Fibroblast of lung (primary cell): ENCODE measurements around the gene FAM161B. TPM values are rescaled to one million over a fixed set of nuclear protein-coding genes. Genes with fewer than 3 reads are reported as not detected.
"Not testable (repeated sequence)": the region's sequence is repeated elsewhere in the genome, so short reads cannot be mapped to it uniquely, and the experiment has no call there.

Experiments
- DNase-seq, 2 donors: peaks; one replicate each; pipeline versions ENCODE4 v3.0.0 to v3.0.0-alpha.2; 2010; ENCODE audit warnings: low read depth in 2 of 2
- H2AFZ ChIP-seq: 2 replicates; pipeline ENCODE4 v1.5.1; 2012; ENCODE audit warnings: low read length, control low read depth, inconsistent platforms
- H3K27ac ChIP-seq: 2 replicates; pipeline ENCODE4 v1.5.1; 2011; ENCODE audit warnings: low read length, control low read depth; ENCODE audit not compliant: insufficient read depth
- H3K27me3 ChIP-seq: 2 replicates; pipeline ENCODE4 v1.5.1; 2011; ENCODE audit warnings: mild to moderate bottlenecking, low read length; ENCODE audit not compliant: control insufficient read depth, insufficient read depth
- H3K36me3 ChIP-seq: 2 replicates; pipeline ENCODE4 v1.5.1; 2011; ENCODE audit warnings: low read length; ENCODE audit not compliant: control insufficient read depth, insufficient read depth
- H3K4me1 ChIP-seq: 2 replicates; pipeline ENCODE4 v1.5.1; 2011; ENCODE audit warnings: low read length; ENCODE audit not compliant: control insufficient read depth, insufficient read depth; ENCODE audit errors: extremely low read depth
- H3K4me2 ChIP-seq: 2 replicates; pipeline ENCODE4 v1.5.1; 2011; ENCODE audit warnings: low read length, control low read depth; ENCODE audit not compliant: insufficient read depth; ENCODE audit errors: extremely low read depth
- H3K4me3 ChIP-seq, 4 experiments: fragments of 200-600 bp in 1 of 4; sonication (generic) in 1 of 4; replicated peaks in 1 of 4; 2 replicates each; pipeline ENCODE4 v1.5.1; 2011 to 2016; ENCODE audit warnings: low read length in 4 of 4, low read depth in 3 of 4, mild to moderate bottlenecking in 3 of 4, control low read depth in 2 of 4, inconsistent platforms in 1 of 4, mixed read lengths in 1 of 4; ENCODE audit not compliant: insufficient read depth in 1 of 4; ENCODE audit errors: control extremely low read depth in 1 of 4
- H3K79me2 ChIP-seq: 2 replicates; pipeline ENCODE4 v1.5.1; 2012; ENCODE audit warnings: mild to moderate bottlenecking, low read length, inconsistent platforms; ENCODE audit not compliant: control insufficient read depth, insufficient read depth
- H3K9ac ChIP-seq: 2 replicates; pipeline ENCODE4 v1.5.1; 2011; ENCODE audit warnings: mild to moderate bottlenecking, low read length, control low read depth; ENCODE audit not compliant: insufficient read depth
- H3K9me3 ChIP-seq: 2 replicates; pipeline ENCODE4 v1.5.1; 2012; ENCODE audit warnings: low read depth, low read length; ENCODE audit not compliant: control insufficient read depth, insufficient read depth
- H4K20me1 ChIP-seq: 2 replicates; pipeline ENCODE4 v1.5.1; 2011; ENCODE audit warnings: low read length; ENCODE audit not compliant: control insufficient read depth, insufficient read depth; ENCODE audit errors: extremely low read depth
- CTCF ChIP-seq, 2 donors: IDR thresholded peaks in 1 of 2; conservative IDR thresholded peaks in 1 of 2; 1 replicate in 1 of 2; 2 replicates in 1 of 2; pipeline ENCODE4 v1.5.1; 2011 to 2012; ENCODE audit warnings: low read length in 2 of 2, control low read depth in 1 of 2, inconsistent platforms in 1 of 2, low read depth in 1 of 2, mild to moderate bottlenecking in 1 of 2
- EZH2 ChIP-seq: IDR thresholded peaks from 2 replicates; pipeline ENCODE4 v1.5.1; 2012; ENCODE audit warnings: low read length, control low read depth, mild to moderate bottlenecking; ENCODE audit errors: missing control alignments
- polyA plus RNA-seq, 2 donors: library from polyadenylated mRNA; depleted of rRNA in 1 of 2; stranded (reverse) in 1 of 2; unstranded in 1 of 2; fragments of >200 nt; gene quantifications; 2 replicates each; pipeline ENCODE4 v1.2.1, GENCODE V29; 2011 to 2012; ENCODE audit warnings: missing spikeins in 1 of 2
- total RNA-seq: library from RNA; depleted of rRNA; stranded (reverse); fragments of >200 nt; gene quantifications from 2 replicates; pipeline ENCODE4 v1.2.1, GENCODE V29; 2014

FAM161B gene
- total and polyA plus RNA-seq, 2 donors (not counting 1 experiment from before 2014, with no cell fraction given), result 3.7 to 5.3 TPM

GRCh38 chr14:73903028-73903427 is 46.9 kb downstream of the FAM161B start:
- Histone ChIP-seq H3K4me3 (no peak overlapping the region), H3K4me1 (no peaks in the 10 kb centered on the region), H4K20me1 (no peaks in the 10 kb centered on the region), H3K36me3 (peaks cover 17% of the 10 kb centered on the region), H2AFZ (no peak overlapping the region), H3K27ac (no peak overlapping the region), H3K4me2 (no peak overlapping the region), H3K27me3 (no peaks in the 10 kb centered on the region), H3K9me3 (no peaks in the 10 kb centered on the region), H3K9ac (no peak overlapping the region), H3K79me2 (peaks cover 2% of the 10 kb centered on the region)
- no peak for DNase-seq
- TF ChIP-seq CTCF (conservative IDR thresholded peaks at IDR 0.05 in 1 of 2, IDR thresholded peaks at IDR 0.05 in 1 of 2; ENCODE audit: low read depth in 1 of 2, low read length in 2 of 2), result no peak
- TF ChIP-seq EZH2, result no peak

GRCh38 chr14:73896521-73896920 is 53.4 kb downstream of the FAM161B start:
- Histone ChIP-seq H3K4me2 (no peak overlapping the region), H2AFZ (no peak overlapping the region), H4K20me1 (no peaks in the 10 kb centered on the region), H3K36me3 (peaks cover 14% of the 10 kb centered on the region), H3K4me3 (no peak overlapping the region), H3K9me3 (no peaks in the 10 kb centered on the region), H3K4me1 (peaks cover 3% of the 10 kb centered on the region), H3K79me2 (peaks cover 20% of the 10 kb centered on the region), H3K27ac (peak overlapping the region; percentile 5), H3K9ac (no peak overlapping the region), H3K27me3 (no peaks in the 10 kb centered on the region)
- peak in 1 of 2 donors; percentile 20 for DNase-seq
- TF ChIP-seq CTCF (conservative IDR thresholded peaks at IDR 0.05 in 1 of 2, IDR thresholded peaks at IDR 0.05 in 1 of 2; ENCODE audit: low read depth in 1 of 2, low read length in 2 of 2) (no peak), EZH2 (no peak)

DNA sequence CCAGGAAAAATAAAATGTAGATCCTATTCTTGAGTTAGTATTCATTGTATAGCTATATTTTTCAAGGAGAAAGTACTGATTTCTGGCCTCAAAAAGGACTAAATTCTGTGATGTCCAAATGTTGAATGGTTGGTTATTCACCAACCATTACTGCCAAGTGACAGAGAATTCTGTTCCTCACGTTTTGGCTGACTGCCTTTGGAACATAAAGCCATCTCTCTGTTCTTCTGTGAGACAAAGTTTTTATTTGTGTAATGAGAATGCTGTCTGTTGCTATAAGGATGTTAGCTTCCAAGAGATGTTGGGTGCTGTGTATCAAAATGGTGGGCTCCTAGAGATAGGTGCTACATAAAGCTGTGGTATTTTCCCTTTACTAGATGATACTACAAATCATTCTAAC is 54.0 kb downstream of the FAM161B start:
- Histone ChIP-seq H3K9ac (no peak overlapping the region), H3K79me2 (peaks cover 26% of the 10 kb centered on the region), H3K27ac (peak overlapping the region; percentile 32), H3K9me3 (no peaks in the 10 kb centered on the region), H3K4me3 (no peak overlapping the region), H3K4me2 (no peak overlapping the region), H3K4me1 (peaks cover 3% of the 10 kb centered on the region), H4K20me1 (no peaks in the 10 kb centered on the region), H3K36me3 (peaks cover 14% of the 10 kb centered on the region), H3K27me3 (no peaks in the 10 kb centered on the region), H2AFZ (no peak overlapping the region)
- no peak for DNase-seq
- TF ChIP-seq EZH2 (no peak), CTCF (conservative IDR thresholded peaks at IDR 0.05 in 1 of 2, IDR thresholded peaks at IDR 0.05 in 1 of 2; ENCODE audit: low read depth in 1 of 2, low read length in 2 of 2) (no peak)

GRCh38 chr14:73894180-73894687 is 55.7 kb downstream of the FAM161B start:
- H3K79me2 ChIP-seq, result peaks cover 43% of the 10 kb centered on the region
- H3K27ac ChIP-seq, H3K4me1 ChIP-seq, H3K9me3 ChIP-seq, H2AFZ ChIP-seq, H3K27me3 ChIP-seq, H3K4me3 ChIP-seq, DNase-seq, H4K20me1 ChIP-seq, H3K4me2 ChIP-seq, H3K9ac ChIP-seq: not testable (repeated sequence)
- peaks cover 12% of the 10 kb centered on the region for H3K36me3 ChIP-seq
